ENCODE results near the gene CFAP46.
"Not testable (repeated sequence)": the region's sequence is repeated elsewhere in the genome, so short reads cannot be mapped to it uniquely, and the experiment has no call there.

The CFAP46 gene

GRCh38 chr10:132979491-132980425, 37.4 kb upstream of the CFAP46 start:
- DNase-seq (ENCODE audit: low read depth), result no peak

GRCh38 chr10:132978542-132978941, 36.2 kb upstream of the CFAP46 start:
- DNase-seq (ENCODE audit: low read depth), result no peak

DNA sequence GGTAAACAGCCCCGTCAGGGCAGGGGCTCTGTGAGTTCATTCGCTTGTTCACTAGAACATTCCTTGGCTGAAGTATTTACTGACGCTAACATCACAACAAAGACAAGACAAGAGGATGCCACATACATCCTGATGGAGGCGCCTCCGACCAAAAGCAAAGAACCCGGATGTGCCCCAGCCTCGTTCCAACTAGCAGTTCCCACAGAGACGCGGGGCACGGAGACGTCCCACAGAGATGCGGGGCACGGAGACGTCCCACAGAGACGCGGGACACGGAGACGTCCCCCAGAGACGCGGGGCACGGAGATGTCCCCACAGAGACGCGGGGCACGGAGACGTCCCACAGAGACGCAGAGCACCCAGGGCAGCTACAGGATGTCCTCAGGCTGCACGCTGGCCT, 35.4 kb upstream of the CFAP46 start:
- no peak for DNase-seq (ENCODE audit: low read depth)

DNA sequence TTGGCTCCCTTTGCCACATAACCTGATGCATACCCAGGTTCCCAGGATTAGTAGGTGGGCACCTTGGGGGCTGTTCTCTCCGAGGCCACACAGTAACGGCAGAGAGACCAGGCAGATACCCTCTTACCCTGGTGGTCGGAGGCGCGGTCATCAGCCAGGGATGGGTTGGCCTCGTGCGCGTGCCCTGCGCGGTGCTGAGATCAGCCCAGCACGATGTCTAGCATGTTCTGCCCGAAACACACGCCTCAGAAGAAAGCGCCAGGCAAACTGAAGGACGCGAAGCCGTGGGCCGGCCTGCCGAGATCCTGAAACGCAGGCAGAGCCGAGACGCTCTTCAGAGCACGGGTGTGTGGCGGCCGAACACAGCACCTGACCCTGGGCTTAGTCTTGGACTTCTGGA, 34.7 kb upstream of the CFAP46 start:
- DNase-seq (ENCODE audit: low read depth), result no peak

DNA sequence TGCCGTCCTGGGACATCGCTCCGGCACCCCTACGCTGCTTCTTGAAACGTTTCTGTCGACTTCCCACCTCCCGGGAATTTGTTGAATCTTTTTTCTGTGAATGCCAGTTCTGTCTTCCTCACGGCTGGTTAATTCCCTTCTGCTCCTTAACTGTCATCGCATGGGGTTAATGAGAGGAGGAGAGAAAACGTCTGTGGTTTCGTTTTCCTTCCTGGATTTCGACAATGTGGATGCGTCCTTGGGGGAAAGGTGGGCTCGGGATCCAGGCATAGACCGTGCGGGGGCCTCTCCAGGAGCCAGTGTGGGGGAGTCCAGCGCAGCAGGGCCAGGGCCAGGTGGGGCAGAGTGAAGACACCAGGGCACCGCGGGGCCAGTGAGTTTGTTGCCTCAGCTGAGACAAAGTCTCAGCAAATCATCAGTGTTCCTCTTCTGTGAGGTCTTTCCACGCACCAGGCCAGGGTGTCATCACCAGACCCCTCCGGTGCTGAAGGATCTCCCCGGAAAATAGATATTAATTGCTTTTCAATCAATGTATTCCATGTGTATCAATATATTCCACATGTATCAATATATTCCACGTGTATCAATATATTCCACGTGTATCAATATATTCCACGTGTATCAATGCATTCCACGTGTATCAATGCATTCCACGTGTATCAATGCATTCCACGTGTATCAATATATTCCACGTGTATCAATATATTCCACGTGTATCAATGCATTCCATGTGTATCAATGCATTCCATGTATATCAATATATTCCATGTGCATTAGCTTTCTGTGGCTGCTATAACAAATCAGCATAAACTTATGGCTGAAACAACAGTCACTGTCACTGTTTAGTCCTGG, 33.7 kb upstream of the CFAP46 start:
- DNase-seq (ENCODE audit: low read depth), result no peak

- no peak for DNase-seq (ENCODE audit: low read depth)
These were observed 32.8 kb upstream of the CFAP46 start for GRCh38 chr10:132974886-132975830.

GRCh38 chr10:132974249-132974796, 32.0 kb upstream of the CFAP46 start:
- no peak for DNase-seq (ENCODE audit: low read depth)

- no peak for DNase-seq (ENCODE audit: low read depth)
These were observed 31.5 kb upstream of the CFAP46 start for GRCh38 chr10:132973903-132974241.

- DNase-seq (ENCODE audit: low read depth), result no peak
These were observed 30.9 kb upstream of the CFAP46 start for GRCh38 chr10:132972986-132973902.

DNA sequence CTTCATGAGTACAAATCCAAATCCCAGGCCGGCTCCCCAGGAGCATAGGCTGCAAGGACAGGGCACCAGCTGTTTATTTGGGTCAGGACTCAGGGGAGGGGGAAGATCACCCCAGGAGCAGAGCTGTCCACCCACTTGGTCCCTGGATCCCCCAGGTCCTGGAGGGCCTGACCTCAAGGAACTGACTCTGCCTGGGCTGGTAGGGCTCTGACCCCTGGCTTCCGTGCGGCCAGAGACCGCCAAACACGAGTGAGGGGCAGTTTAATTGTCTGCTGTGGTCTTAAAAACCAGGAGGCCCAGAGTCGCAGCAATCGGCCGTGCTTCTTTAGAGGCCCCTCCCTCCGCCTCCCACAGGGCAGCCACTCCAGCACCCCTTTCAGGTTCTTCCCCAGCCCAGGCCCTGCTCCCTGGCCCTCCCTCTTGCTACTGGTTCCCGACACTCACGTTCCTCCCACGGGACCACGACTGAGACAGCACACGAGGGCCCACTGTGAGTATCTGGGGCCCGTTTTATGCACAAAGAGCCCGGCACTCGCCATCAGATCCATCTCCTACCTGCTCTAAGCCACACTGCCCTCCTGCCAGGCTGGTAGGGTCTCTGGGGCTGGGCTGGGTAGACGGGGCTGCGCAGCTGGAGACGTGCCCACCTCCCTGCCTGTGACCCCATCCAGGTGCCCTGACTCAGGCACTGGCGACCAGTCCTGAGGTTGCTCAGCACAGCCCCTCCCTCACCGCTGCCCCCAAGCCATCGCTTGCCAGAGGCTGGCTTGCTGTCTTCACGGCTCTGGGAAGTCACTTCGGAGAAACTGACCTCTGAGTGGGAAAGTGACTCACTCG, 30.0 kb upstream of the CFAP46 start:
- DNase-seq (ENCODE audit: low read depth), result no peak

DNA sequence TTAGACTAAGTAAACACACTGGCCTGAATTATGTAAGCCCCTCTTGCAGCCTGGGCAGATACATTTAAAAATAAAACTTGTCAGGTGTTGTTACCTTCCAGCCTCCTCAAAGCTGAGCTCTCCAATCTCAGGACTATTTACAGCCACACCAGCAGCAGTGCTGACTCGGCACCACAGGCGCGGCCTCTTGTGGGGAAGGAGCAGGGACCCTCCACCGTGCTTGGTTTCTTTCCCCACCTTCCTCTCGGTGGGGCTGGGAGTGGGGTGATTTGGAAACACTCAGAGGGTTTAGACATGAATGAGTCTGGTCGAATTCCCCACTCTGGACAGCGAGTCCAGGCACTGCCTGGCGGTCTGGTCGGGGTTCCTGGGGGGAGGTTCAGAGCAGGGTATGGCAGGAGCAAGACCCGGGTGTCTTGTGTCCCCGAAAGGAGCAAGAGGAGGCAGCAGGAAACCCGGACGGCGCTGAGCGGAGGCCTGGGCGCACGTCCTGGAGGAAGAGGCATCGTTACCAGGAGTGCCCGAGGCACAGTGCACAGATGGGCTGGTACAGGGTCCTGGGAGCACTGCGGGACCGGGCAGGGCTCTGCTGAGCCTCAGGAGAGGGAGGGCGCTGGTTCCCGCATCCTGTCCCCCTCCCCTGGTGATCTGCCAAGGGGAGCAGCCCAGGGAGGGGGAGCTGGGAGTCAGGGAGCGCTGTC, 29.2 kb upstream of the CFAP46 start:
- DNase-seq (ENCODE audit: low read depth), result no peak

GRCh38 chr10:132970641-132971438, 28.5 kb upstream of the CFAP46 start:
- no peak for DNase-seq (ENCODE audit: low read depth)

GRCh38 chr10:132967540-132967939, 25.2 kb upstream of the CFAP46 start:
- DNase-seq (ENCODE audit: low read depth), result no peak

GRCh38 chr10:132965411-132966057, 23.2 kb upstream of the CFAP46 start:
- DNase-seq (ENCODE audit: low read depth), result no peak

- DNase-seq (ENCODE audit: low read depth), result not testable (repeated sequence)
These were observed 22.5 kb upstream of the CFAP46 start for GRCh38 chr10:132964707-132965410.

DNA sequence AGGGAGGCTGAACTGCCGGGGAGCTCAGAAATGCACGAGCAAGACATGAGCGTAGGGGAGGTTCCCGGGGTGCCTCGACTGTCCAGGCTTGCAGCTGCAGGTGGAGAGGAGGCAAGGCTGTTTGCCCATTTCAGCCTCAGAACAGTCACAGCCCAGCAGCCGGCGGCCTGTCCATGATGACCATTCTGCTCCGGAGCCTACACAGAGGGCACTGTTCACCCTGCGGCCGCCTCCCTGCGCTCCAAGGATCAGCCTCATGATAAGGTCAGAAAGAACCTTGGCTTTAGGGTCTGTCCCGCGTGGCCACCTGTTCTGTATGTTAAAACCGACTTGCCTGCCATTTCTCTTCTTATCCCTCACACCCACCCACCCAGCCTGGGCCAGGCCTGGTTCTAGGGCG, 21.9 kb upstream of the CFAP46 start:
- no peak for DNase-seq (ENCODE audit: low read depth)

DNA sequence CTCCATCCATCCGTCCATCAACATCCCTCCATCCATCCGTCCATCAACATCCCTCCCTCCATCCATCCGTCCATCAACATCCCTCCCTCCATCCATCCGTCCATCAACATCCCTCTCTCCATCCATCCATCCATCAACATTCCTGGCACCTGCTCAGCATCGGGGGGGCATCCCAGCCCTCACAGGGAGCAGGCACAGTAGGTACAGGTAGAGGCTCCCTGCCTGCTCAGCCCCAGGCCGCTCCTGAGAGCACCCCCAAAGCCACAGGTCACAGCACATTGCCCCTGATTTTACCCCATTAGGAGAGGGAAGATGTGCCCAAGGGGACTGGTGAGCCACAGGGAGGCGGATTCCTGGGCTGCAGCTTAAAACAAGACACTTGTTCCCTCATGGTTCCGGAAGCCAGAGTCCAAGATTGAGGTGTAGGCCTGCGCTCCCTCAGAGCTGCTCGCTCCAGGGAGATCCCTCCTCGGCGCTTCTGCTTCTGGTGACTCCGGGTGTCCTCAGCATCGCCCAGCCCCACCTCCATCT, 21.1 kb upstream of the CFAP46 start:
- no peak for DNase-seq (ENCODE audit: low read depth)
